MM.1S (cell line): Measurements from ENCODE around the gene GRIA4.
A peak's percentile ranks its signal among the peaks of the same experiment; 100 is the strongest.

ENCODE experiments used
- DNase-seq: peaks from one replicate; pipeline ENCODE4 v3.0.0-alpha.2; 2015
- H2AFZ ChIP-seq: fragments of 300-600 bp; sonication (generic); 2 replicates; pipeline ENCODE4 v1.6.0; 2016; ENCODE audit warnings: antibody characterized with exemption, low read length
- H3F3A ChIP-seq: fragments of 300-600 bp; sonication (generic); 2 replicates; pipeline ENCODE4 v1.6.1; 2016; ENCODE audit warnings: mild to moderate bottlenecking, antibody characterized with exemption, low read length, moderate library complexity, mixed read lengths; ENCODE audit not compliant: insufficient read depth
- H3K27ac ChIP-seq: fragments of 300-600 bp; sonication (generic); 2 replicates; pipeline ENCODE4 v1.5.1; 2016; ENCODE audit warnings: mild to moderate bottlenecking, low read length
- H3K27me3 ChIP-seq: fragments of 300-600 bp; sonication (generic); replicated peaks from 2 replicates; pipeline ENCODE4 v1.6.0; 2016; ENCODE audit warnings: low read length; ENCODE audit not compliant: insufficient read depth
- H3K36me3 ChIP-seq: fragments of 300-600 bp; sonication (generic); replicated peaks from 2 replicates; pipeline ENCODE4 v1.6.1; 2016; ENCODE audit warnings: mild to moderate bottlenecking, low read length, mixed read lengths; ENCODE audit not compliant: insufficient read depth
- H3K4me1 ChIP-seq: fragments of 300-600 bp; sonication (generic); 2 replicates; pipeline ENCODE4 v1.6.1; 2016; ENCODE audit warnings: low read length, mixed read lengths
- H3K4me2 ChIP-seq: fragments of 300-600 bp; sonication (generic); 2 replicates; pipeline ENCODE4 v1.6.0; 2016; ENCODE audit warnings: low read depth, low read length
- H3K4me3 ChIP-seq: fragments of 300-600 bp; sonication (generic); 2 replicates; pipeline ENCODE4 v1.5.1; 2016; ENCODE audit warnings: low read length, mixed read lengths
- H3K79me2 ChIP-seq: fragments of 300-600 bp; sonication (generic); 2 replicates; pipeline ENCODE4 v1.6.1; 2016; ENCODE audit warnings: mixed run types, low read length, mixed read lengths
- H3K9ac ChIP-seq: fragments of 300-600 bp; sonication (generic); 2 replicates; pipeline ENCODE4 v1.6.1; 2016; ENCODE audit warnings: low read length, mixed read lengths
- H3K9me2 ChIP-seq: fragments of 300-600 bp; sonication (generic); replicated peaks from 2 replicates; pipeline ENCODE4 v1.6.1; 2016; ENCODE audit warnings: mild to moderate bottlenecking, low read length, mixed read lengths; ENCODE audit not compliant: insufficient read depth
- H3K9me3 ChIP-seq: fragments of 300-600 bp; sonication (generic); replicated peaks from 2 replicates; pipeline ENCODE4 v1.6.1; 2016; ENCODE audit warnings: mild to moderate bottlenecking, low read length, mixed read lengths; ENCODE audit not compliant: insufficient read depth
- H4K20me1 ChIP-seq: fragments of 300-600 bp; sonication (generic); 2 replicates; pipeline ENCODE4 v1.6.1; 2016; ENCODE audit warnings: mild to moderate bottlenecking, low read length, moderate library complexity, mixed read lengths; ENCODE audit not compliant: insufficient read depth
- CTCF ChIP-seq: fragments of 300-600 bp; sonication (generic); IDR thresholded peaks from 2 replicates; pipeline ENCODE4 v1.5.1; 2016; ENCODE audit warnings: antibody characterized with exemption, low read length, mixed read lengths
- EZH2 ChIP-seq: fragments of 300-600 bp; sonication (generic); optimal IDR thresholded peaks from 2 replicates; pipeline ENCODE3; 2017; ENCODE audit warnings: low read depth, mild to moderate bottlenecking, antibody characterized with exemption, low read length, mixed read lengths
- EZH2phosphoT487 ChIP-seq: fragments of 300-600 bp; sonication (generic); IDR thresholded peaks from 2 replicates; pipeline ENCODE4 v1.6.1; 2018; ENCODE audit warnings: antibody characterized with exemption, low read length

The GRIA4 gene

GRCh38 chr11:105610871-105611571, 1.1 kb downstream of the GRIA4 start:
- Histone ChIP-seq H3F3A (no peaks in the 10 kb centered on the region), H3K4me3 (peak overlapping the region; percentile 65), H3K27ac (no peak overlapping the region), H3K36me3 (no peaks in the 10 kb centered on the region), H3K9me2 (no peaks in the 10 kb centered on the region), H2AFZ (peak overlapping the region; percentile 91), H3K4me1 (no peaks in the 10 kb centered on the region), H3K79me2 (no peaks in the 10 kb centered on the region), H4K20me1 (no peaks in the 10 kb centered on the region), H3K9ac (no peak overlapping the region; the same call in 1 of the 2 replicates), H3K4me2 (peak overlapping the region; percentile 98), H3K9me3 (no peaks in the 10 kb centered on the region), H3K27me3 (no peaks in the 10 kb centered on the region)
- no peak for TF ChIP-seq EZH2
- DNase-seq = no peak

GRCh38 chr11:105611572-105612441, 1.9 kb downstream of the GRIA4 start:
- no peak overlapping the region for H3K9ac ChIP-seq
- H3K4me3 ChIP-seq = no peak overlapping the region
- no peak overlapping the region for H3K27ac ChIP-seq
- peak overlapping the region; percentile 98; the same call in 1 of the 2 replicates for H3K4me2 ChIP-seq
- no peaks in the 10 kb centered on the region for H3K9me2 ChIP-seq
- no peaks in the 10 kb centered on the region for H3K9me3 ChIP-seq
- H2AFZ ChIP-seq = no peak overlapping the region
- H3K79me2 ChIP-seq = no peaks in the 10 kb centered on the region
- no peaks in the 10 kb centered on the region for H3K4me1 ChIP-seq
- H4K20me1 ChIP-seq = no peaks in the 10 kb centered on the region
- H3K36me3 ChIP-seq = no peaks in the 10 kb centered on the region
- H3K27me3 ChIP-seq = no peaks in the 10 kb centered on the region
- H3F3A ChIP-seq = no peaks in the 10 kb centered on the region
- no peak for DNase-seq
- TF ChIP-seq EZH2 (no peak), CTCF (no peak), EZH2phosphoT487 (no peak)

GRCh38 chr11:105612771-105613170, 2.9 kb downstream of the GRIA4 start:
- no peak overlapping the region for H3K4me3 ChIP-seq
- no peaks in the 10 kb centered on the region for H3K9me3 ChIP-seq
- no peaks in the 10 kb centered on the region for H3K27me3 ChIP-seq

More at GRCh38 chr11:105612771-105613170, 2.9 kb downstream of the GRIA4 start:
- H3K4me2 ChIP-seq = no peak overlapping the region
- no peaks in the 10 kb centered on the region for H3K79me2 ChIP-seq
- no peaks in the 10 kb centered on the region for H3F3A ChIP-seq
- no peak for TF ChIP-seq CTCF
- TF ChIP-seq EZH2 = no peak
- TF ChIP-seq EZH2phosphoT487 = no peak
- H3K4me1 ChIP-seq = no peaks in the 10 kb centered on the region
- no peak overlapping the region for H3K9ac ChIP-seq
- DNase-seq = no peak
- H3K27ac ChIP-seq = no peak overlapping the region
- H2AFZ ChIP-seq = no peak overlapping the region
- H3K36me3 ChIP-seq = no peaks in the 10 kb centered on the region
- no peaks in the 10 kb centered on the region for H3K9me2 ChIP-seq
- H4K20me1 ChIP-seq = no peaks in the 10 kb centered on the region
